D341Med (cell line): Measurements from ENCODE around the gene UNC93B1.

Experiments used
- DNase-seq: peaks from one replicate; pipeline ENCODE4 v3.0.0; 2012; ENCODE audit warnings: low spot score

Gene UNC93B1

DNA sequence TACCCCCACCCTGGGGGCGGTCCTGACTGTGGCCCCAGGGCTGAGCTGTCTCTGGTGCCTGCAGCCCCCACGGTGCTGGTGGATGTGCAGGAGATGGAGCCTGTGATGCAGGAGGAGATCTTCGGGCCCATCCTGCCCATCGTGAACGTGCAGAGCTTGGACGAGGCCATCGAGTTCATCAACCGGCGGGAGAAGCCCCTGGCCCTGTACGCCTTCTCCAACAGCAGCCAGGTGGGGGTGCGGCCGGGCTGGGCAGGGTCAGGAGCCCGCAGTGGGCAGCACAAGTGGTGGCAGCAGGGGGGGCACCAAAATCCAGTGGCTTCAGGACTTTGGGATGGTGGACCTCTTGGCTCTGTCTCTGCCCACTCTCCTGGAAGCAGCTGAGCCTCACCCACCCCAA is 18.6 kb upstream of the UNC93B1 start:
- no peak for DNase-seq

DNA sequence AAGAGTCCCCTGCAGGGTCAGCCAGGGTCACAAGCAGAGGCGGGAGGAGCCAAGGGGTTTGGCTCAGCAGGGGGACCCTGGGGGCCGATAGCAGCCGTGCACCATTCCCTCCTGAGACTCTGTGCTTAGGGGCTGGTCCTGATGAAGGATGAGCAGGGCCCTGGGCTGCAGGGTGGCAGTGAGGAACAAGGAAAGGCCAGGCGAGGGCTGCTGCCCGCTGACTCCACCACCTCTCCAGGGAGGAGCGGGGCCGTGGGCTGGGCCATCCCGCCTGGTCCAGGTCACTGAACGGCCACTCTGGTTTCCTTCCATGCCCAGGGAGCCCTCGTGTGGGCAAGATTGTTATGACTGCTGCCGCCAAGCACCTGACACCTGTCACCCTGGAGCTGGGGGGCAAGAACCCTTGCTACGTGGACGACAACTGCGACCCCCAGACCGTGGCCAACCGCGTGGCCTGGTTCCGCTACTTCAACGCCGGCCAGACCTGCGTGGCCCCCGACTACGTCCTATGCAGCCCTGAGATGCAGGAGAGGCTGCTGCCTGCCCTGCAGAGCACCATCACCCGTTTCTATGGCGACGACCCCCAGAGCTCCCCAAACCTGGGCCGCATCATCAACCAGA is 17.4 kb upstream of the UNC93B1 start:
- no peak for DNase-seq

DNA sequence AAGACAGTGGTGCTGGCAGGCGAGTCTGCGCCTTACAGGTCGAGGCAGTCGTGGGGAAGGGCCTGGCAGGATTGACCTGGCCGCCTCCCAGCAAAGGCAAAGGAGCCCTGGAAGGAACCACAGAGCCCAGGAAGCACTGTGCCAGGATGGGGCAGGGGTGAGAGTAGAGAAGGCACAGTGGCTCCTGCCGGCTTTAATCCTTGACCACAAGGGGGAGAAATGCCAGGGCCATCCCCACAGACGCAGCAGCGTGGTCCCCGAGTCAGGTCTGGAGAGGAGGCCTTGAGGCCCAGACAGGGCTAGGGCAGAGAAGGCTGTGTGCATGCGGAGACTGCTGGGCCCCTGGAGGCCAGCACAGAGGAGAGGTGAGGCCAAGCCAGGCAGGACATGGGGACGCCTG is 16.7 kb upstream of the UNC93B1 start:
- DNase-seq, result no peak

DNA sequence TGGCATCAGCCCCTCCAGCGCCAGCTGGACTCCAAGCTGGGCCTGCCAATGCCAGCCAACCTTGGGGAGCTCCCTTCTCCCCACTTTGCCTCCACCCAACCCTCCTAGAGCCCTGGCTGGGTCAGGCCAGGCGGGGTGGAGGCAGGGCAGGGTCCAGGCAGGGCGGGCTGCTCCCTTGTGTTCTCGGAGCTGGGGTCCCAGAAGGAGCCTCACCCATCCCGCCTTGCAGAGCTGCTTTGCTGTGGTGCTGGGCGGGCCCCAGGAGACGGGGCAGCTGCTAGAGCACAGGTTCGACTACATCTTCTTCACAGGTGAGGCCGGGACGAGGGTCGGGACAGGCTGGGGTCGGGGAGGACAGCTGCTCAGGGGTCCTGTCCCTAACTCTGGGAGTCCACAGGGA is 15.6 kb upstream of the UNC93B1 start:
- no peak for DNase-seq

DNA sequence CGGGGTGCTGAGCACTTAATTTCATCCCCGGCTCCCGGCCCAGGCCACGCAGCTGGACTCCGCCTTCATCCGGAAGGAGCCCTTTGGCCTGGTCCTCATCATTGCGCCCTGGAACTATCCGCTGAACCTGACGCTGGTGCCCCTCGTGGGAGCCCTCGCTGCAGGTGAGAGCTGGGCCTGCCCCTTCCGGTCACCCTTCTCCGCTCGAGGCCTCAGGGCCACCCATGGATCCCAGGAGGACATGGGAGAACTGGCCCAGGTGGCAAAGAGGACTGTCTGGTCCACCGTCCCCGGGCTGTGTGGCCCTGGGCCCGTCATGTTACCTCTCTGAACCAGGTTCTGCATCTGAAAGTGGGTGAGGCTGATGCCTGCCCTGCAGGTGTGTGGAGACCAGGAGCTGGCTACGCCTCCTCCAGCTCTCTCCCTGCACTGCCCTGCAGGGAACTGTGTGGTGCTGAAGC is 14.9 kb upstream of the UNC93B1 start:
- DNase-seq, result no peak

DNA sequence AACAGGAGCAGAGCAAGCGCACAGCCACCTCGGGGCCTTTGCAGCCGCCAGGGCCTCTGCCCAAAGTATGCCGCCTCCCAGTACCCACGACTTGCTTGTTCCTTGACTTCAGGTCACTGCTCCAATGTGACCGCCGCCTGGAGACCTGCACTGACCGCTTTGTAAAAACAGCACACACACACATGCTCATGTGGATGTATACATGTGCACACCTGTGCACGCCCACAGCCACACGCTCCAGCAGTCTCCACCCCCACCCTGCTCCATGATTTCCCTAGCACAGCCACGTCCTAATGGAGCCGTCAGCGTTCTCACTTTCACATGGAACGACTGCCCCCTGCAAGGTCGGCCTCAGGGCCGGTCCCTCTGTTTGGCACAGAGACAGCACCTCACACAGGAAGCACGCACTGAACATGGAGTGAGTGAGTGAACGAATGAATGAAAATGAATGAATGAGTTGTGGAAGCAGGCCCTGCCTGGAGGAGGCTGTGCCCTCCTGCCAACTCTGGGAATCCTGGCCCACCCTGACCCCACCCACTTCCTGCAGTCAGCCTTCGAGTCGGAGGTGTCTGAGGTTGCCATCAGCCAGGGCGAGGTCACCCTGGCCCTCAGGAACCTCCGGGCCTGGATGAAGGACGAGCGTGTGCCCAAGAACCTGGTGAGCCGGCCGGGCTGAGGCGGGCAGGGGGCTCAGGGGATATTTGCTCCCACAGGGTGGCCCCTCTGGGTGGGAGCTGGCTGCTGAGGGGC is 14.3 kb upstream of the UNC93B1 start:
- no peak for DNase-seq

DNA sequence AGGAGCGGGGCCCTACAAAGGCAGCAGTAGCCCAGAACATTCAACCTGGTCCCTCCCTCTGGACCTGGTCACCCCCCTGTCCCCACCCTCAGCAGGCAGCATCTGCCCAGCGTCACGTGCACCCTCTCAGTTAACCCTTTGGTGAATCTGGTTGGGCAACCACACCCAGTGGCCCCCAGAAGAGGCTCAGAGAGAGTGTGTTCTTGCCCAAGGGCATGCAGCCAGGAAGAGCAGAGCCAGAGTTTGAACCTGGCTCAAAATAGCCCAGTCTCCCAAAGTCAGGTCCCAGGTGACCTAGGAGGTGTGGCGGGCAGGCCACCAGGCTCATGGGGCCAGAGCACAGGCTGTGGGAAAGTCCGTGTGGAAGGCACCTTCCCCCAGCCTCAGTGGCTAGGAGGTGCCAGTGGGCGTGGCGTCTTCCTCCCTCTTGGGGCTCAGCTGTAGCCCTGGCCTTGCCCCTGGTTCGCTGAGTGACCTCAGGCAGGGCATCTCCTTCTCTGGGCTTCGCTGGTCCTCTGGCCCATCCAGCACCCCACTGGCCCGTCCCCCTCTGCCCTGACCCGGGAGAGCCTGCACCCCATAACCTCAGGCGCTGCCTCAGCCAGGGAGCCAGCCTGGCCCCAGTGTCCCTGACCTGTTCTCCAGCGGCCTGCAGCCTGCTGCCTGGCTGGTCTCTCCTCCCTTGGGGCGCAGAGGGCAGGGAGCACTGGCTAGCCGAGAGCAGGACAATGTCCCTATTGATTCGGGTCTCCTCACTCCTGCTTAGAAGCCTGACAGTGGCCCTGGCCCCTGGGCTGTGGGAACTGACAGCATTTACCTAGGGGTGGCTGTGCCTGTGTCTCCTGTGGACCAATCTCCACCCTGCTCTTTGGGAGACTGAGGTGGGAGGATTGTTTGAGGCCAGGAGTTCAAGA is 13.3 kb upstream of the UNC93B1 start:
- DNase-seq, result no peak

DNA sequence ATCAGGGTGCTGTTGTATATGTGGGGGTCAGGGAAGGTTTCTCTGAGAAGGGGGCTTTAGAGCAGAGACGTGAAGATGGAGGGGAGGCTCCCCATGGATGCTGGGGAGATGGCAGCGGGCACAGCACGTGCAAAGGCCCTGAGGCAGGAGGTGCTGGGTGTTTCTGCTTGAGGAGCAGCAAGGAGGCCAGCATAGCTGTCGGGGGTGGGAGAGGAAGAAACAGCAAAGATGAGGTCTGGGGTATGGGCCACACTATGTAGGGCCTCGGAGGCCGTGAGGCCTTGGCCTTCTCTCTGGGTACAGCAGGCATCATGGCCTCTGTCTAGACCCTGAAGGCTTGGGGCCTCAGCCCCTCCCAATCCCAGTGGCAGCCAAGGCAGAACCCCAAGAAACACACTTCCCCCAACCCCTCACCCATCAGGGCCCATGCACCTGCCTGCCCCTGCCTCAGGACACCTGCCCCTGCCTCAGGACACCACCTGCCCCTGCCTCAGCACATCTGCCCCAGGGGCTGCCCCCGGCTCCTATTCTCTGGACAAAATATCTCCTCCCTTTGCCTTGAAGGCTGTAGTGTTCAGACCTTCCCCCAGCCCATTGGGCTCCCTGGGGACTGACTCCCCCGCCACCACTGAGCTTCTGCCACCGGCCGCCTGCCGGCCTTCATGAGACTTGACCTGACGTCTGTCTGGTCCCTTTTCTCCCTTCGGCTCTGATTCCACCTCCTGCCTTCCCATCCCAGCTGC is 12.4 kb upstream of the UNC93B1 start:
- DNase-seq, result no peak

DNA sequence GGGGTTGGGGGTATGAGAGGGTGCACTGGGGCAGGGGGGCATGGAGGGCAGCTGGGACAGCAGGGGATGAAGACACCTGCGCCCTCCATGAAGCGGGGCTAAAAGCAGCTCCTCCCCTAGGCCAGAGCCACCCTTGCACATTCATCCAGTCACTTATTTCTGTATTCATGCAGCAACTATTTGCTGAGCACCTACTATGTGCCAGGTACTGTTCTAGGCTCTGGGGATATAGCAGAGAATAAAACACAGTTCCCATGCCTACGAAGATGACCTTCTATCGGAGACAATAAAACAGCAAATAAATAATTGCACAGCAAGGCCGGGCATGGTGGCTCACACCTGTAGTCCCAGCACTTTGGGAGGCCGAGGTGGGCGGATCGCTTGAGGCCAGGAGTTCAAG is 11.6 kb upstream of the UNC93B1 start:
- DNase-seq, result no peak

DNA sequence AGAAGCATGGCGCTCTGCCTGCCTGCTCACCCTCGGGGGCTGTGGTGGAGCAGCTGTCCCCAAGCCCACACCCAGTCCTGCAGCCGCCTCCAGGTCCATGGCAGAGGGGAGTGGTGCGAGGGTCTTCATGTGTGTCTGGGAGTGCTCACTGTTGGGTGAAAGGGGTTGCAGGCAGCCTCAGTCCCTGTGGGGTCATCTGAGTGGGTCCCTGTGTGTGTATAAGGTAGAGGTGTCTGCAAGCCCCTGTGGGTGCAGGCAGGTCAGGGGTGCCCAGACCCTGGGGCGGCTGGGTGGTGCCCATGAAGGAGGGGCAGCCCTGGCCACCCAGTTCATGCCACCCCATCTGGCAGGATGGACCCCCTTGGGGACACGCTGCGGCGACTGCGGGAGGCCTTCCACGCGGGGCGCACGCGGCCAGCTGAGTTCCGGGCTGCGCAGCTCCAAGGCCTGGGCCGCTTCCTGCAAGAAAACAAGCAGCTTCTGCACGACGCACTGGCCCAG is 11.1 kb upstream of the UNC93B1 start:
- no peak for DNase-seq

DNA sequence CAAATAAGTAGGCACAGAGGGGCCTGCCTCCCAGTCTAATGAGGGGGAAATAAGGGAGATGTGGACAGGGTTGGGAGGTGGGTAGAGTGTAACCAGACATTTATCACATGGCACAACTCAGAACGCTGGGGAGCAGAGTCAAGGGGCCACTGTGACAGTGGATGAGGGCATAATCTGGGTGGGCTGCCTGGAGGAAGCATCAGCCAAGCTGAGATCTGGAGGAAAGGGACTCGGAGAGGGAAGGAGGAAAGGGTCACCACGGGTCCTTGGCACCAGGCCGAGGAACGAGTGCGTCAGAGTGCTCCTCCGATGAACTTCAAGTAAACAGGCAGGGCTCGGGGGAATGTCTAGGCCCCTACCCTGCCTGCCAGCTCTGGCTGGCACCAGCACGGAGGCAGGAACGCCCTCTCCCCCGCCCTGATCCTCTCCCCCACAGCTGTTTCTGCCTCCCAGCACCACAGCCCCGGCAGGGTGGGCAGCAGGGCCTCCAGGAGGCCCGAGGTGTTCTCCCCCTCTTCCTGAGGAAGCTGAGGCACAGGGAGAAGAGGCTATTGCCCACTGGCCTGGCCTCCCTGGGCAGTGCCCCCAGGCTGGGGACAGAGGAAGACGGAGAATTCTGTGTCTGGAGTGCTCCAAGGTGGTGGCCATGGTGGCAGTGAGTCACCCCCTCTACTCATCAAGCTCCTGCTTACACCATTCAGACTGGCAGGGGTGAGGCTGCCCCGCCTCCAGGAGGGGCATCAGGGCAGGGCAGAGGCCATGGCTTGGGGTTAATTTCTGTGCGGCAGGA is 10.5 kb upstream of the UNC93B1 start:
- DNase-seq, result no peak

DNA sequence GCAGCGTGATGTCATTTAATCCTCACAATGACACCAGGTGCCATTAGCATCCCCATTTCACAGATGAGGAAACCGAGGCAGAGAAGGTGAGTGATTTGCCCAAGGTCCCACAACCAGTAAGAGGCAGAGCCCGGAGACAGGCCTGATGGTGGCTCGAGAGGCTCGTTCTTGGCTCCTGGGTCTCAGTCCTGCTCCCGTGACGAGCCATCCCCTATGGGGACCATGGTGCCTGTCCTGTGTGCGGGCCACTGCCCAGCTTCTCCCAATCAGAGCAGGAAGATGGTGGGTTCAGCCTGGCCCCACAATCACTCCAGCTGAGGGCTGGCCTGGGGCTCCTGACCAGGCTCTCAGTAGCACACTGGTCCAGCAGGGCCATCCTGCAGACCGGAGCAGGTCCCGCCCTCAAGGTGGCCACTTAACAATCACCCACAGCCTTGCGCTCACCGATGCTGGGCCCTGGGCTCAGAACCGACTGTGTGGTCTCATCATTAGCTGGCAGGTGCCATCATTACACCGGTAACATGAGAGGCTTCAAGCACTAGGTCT is 9.8 kb upstream of the UNC93B1 start:
- no peak for DNase-seq

DNA sequence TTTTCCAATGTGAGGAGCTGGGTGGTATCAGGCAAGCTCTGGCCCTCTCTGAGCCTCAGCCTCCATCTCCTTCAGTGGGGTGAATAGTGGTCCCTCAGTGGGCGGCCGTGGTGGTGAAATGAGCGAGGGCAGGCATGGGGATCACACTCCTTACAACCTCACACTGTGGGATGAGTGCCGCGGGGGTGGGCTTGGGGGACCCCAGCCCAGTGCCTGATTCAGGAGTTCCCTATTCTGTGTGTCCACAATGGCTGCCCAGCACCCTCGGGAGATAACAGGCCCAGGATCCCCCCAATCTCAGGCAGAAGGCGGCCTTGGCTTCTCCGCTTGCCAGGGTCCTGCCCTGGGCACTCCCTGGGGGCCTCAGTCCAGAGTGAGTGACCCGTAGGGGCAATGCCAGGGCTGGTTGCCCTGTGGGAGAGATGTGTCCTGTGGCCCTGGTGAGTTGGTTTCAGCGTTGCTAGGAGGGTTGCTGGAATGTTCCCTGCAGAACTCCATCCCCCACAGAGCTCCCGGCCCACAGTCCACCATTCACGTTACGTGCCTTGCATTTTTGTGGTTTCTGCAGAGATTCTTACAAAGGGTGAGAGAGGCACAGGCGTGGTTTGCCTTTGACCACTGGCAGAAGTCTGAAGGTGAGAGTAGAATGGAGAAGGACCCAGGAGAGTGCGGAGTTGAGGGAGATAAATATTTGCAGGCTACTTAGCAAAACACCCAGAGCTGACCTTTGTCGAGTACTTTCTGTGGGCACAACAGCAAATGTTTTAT is 9.1 kb upstream of the UNC93B1 start:
- no peak for DNase-seq

DNA sequence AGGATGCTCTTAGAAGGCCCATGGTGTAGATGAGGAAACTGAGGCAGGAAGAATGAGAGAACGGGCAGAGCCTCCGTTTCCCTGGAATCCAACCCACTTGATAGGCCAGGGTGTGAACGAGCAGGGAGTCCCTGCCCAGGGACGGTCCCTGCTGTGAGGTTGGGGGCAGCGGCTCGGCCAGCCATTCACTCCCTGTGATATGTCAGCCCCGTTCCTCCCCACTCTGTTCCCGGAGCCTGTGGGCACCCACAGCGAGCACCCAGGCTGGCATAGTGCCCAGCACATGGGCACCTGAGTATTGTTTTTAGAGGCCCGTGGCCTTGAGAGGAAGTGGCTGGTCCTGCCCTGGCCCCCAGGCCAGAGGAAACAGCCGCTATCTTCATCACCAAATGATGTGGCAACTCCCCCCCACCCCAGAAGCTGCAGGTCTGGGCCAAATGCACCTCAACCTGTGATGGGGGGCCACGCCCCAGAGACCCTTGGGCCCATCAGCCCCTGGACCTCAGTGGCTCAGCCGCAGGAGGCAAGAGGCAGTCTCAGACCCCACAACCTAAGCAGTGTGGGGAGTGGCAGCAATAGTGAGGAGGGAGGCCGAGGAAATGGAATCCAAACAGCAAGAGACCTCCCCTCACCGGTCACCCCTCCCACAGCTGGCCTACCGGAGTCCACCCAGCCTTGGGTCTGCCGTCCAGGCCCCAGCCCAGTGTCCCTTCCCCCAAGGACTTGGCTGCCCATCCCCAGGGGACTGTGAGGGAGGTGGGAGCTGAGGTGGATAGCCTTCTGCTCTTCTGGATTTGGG is 8.3 kb upstream of the UNC93B1 start:
- DNase-seq, result no peak

DNA sequence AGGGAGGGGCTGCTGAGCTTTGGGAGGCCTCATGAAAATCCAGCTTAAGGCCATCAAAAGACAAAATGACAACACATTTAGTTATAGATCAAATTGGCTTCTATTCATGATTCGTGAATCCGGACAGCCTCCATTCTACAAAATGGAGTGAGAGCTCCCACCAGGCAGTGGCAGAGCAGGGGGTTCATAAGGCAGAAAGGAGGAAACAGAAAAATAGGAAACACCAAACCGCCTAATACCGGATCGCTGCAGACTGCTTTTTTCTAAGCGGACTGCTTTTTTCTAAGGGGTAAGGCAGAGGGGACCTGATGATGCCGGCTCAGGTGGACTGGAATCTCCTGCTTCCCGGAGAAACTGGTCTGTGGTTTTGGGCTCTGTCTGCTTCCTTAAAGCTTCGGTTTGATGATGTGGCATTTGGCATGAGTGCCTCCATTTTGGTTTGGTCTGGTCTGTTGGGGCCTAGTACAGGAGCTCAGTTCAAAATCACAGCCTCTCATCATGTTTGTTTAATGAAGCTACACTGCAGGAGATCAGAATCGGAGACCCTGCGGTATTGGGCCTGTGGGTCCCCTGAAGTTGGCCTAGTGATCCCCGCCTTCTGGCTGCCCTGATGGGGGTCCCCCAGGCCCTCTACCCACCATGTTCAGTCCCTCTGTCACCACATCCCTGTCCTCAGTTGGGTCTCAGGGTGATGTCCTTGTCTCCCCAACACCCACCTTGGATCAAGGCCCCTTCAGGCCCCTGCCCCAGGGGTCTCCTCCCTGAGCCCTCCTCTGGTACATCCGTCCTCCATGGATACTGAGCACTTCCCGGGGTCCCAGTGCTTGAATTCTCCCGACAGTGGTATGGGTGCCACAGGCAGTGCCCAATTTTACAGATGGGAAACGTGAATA is 7.4 kb upstream of the UNC93B1 start:
- DNase-seq, result no peak

DNA sequence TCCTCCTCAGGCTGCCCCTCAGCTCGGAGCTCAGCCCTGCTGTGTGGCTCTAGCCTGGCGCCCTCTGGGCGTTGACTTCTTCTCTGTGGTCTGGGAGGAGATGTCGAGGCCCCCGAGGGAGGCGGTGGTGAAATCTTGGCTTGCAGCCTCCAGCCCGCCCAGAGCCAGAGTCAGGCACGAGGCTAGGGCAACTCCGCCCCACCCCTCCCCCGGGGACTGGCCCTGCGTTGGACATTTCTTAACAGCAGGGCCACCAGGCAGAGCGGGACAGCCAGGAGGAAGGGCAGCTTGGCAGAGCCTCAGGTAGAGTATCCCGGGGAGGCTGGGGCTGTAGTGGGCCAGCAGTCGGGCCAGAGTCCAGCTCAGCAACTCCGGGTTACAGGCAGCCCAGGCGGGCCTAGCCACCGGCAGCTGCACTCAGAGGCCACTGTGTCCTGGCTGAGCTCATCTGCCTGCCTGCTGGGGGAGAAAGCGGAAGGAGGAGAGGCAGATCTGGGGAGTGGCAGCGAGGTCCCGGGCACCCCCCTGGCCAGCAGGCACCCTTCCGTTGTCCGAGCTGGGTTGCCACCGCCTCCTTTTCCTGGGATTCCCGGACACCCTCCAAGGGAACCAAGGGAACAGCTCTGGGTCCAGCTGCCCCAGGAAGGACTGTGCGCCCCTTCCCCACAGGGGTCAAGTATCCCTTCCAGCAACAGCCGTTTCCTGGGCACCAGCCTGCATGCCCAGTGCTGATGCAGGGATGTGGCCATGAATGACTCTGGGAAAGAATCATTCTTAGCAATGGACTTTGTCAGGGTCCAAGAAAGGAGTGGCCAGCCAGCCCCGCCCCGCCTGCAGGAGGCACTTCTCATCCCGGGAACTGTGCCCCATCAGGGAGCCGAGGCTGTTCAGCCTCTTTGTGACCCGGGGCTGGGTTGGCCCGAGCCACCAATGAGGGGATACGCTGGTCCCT is 6.5 kb upstream of the UNC93B1 start, which contains the start of gene ALDH3B1:
ALDH3B1 (plus strand) TSS at position 238 of the 952 bp plus-strand sequence. CDS start 4,971 bp downstream, outside the sequence.
- no peak for DNase-seq
